Epithelial cell of esophagus (primary cell): ENCODE data around the gene PCDHA1.

Experiments
- DNase-seq: peaks from one replicate; pipeline ENCODE4 v3.0.0; 2010; ENCODE audit warnings: low read depth
- H3K4me3 ChIP-seq: 2 replicates; pipeline ENCODE4 v1.5.1; 2011; ENCODE audit warnings: mild to moderate bottlenecking, low read length, control low read depth
- CTCF ChIP-seq: IDR thresholded peaks from 2 replicates; pipeline ENCODE4 v1.5.1; 2011; ENCODE audit warnings: low read depth, mild to moderate bottlenecking, low read length, control low read depth, inconsistent platforms; ENCODE audit not compliant: insufficient read depth; ENCODE audit errors: missing control alignments

The PCDHA1 gene

GRCh38 chr5:141022384-141022783 is 236.4 kb downstream of the PCDHA1 start:
- TF ChIP-seq CTCF = no peak
- no peak for DNase-seq
- no peak overlapping the region for H3K4me3 ChIP-seq

- DNase-seq = no peak
- TF ChIP-seq CTCF = no peak
- H3K4me3 ChIP-seq = no peak overlapping the region
Measured at GRCh38 chr5:141031006-141031405, 245.1 kb downstream of the PCDHA1 start.

- DNase-seq = no peak
- H3K4me3 ChIP-seq = no peak overlapping the region
- no peak for TF ChIP-seq CTCF
Measured at GRCh38 chr5:141032626-141033025, 246.7 kb downstream of the PCDHA1 start.

- no peak for TF ChIP-seq CTCF
- no peak overlapping the region for H3K4me3 ChIP-seq
- no peak for DNase-seq
Measured at GRCh38 chr5:141039061-141039460, 253.1 kb downstream of the PCDHA1 start.

- no peak for TF ChIP-seq CTCF
- no peak for DNase-seq
Measured at GRCh38 chr5:141039517-141039916, 253.6 kb downstream of the PCDHA1 start.

GRCh38 chr5:141040093-141040770 is 254.3 kb downstream of the PCDHA1 start:
- DNase-seq = peak; percentile 57

More at GRCh38 chr5:141039517-141039916, 253.6 kb downstream of the PCDHA1 start:
- no peak overlapping the region for H3K4me3 ChIP-seq

More at GRCh38 chr5:141040093-141040770, 254.3 kb downstream of the PCDHA1 start:
- H3K4me3 ChIP-seq = peak overlapping the region; percentile 23
- TF ChIP-seq CTCF = peak; percentile 51
